SK-N-SH treated with all-trans-retinoic acid at 6 μM for 48 hours (cell line): ENCODE results near the gene INIP.

Source experiments
- ARNTL ChIP-seq: fragments of 450-650 bp; formaldehyde crosslinking; IDR thresholded peaks from 2 replicates; pipeline ENCODE4 v1.5.0; 2020; ENCODE audit warnings: low read depth, mild to moderate bottlenecking, moderate library complexity, borderline replicate concordance
- ESRRG ChIP-seq: fragments of 250-450 bp; sonication (Bioruptor Pico); IDR thresholded peaks from 2 replicates; pipeline ENCODE4 v1.6.1; 2021; ENCODE audit warnings: mild to moderate bottlenecking
- GLIS3 ChIP-seq: fragments of 250-450 bp; sonication (Bioruptor Pico); IDR thresholded peaks from 2 replicates; pipeline ENCODE4 v1.5.0; 2020; ENCODE audit warnings: mild to moderate bottlenecking, moderate library complexity
- ZFP30 ChIP-seq: fragments of 450-650 bp; formaldehyde crosslinking; IDR thresholded peaks from 2 replicates; pipeline ENCODE4 v1.5.0; 2022; ENCODE audit warnings: mild to moderate bottlenecking, moderate library complexity
- TF ChIP-seq, protein P1 (sequence below): fragments of 250-450 bp; sonication (Bioruptor Pico); IDR thresholded peaks from 2 replicates; pipeline ENCODE4 v1.8.0; 2020; ENCODE audit warnings: mild to moderate bottlenecking, moderate library complexity, borderline replicate concordance
- TF ChIP-seq, protein P2 (sequence below): fragments of 250-450 bp; sonication (Bioruptor Pico); IDR thresholded peaks from 2 replicates; pipeline ENCODE4 v1.5.1; 2021; ENCODE audit warnings: mild to moderate bottlenecking, moderate library complexity

GRCh38 chr9:112734892-112735291, 17.0 kb upstream of the INIP start:
- no peak for TF ChIP-seq ESRRG (CRISPR knock-in tag)
- TF ChIP-seq ZFP30 (CRISPR knock-in tag) = no peak
- no peak for TF ChIP-seq GLIS3 (CRISPR knock-in tag)
- TF ChIP-seq ARNTL = no peak
- TF ChIP-seq, protein P1, sequence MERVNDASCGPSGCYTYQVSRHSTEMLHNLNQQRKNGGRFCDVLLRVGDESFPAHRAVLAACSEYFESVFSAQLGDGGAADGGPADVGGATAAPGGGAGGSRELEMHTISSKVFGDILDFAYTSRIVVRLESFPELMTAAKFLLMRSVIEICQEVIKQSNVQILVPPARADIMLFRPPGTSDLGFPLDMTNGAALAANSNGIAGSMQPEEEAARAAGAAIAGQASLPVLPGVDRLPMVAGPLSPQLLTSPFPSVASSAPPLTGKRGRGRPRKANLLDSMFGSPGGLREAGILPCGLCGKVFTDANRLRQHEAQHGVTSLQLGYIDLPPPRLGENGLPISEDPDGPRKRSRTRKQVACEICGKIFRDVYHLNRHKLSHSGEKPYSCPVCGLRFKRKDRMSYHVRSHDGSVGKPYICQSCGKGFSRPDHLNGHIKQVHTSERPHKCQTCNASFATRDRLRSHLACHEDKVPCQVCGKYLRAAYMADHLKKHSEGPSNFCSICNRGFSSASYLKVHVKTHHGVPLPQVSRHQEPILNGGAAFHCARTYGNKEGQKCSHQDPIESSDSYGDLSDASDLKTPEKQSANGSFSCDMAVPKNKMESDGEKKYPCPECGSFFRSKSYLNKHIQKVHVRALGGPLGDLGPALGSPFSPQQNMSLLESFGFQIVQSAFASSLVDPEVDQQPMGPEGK (CRISPR knock-in tag) = no peak
- TF ChIP-seq, protein P2, sequence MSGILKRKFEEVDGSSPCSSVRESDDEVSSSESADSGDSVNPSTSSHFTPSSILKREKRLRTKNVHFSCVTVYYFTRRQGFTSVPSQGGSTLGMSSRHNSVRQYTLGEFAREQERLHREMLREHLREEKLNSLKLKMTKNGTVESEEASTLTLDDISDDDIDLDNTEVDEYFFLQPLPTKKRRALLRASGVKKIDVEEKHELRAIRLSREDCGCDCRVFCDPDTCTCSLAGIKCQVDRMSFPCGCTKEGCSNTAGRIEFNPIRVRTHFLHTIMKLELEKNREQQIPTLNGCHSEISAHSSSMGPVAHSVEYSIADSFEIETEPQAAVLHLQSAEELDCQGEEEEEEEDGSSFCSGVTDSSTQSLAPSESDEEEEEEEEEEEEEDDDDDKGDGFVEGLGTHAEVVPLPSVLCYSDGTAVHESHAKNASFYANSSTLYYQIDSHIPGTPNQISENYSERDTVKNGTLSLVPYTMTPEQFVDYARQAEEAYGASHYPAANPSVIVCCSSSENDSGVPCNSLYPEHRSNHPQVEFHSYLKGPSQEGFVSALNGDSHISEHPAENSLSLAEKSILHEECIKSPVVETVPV = no peak
